Neural cell (in vitro differentiated cells): ENCODE data around the gene HAP1. TPM values are rescaled to one million over a fixed set of nuclear protein-coding genes. Genes with fewer than 3 reads are reported as not detected.

ENCODE experiments used
- H2AFZ ChIP-seq: fragments of 200-600, 300-800 bp; sonication (generic), shearing (Covaris generic); 2 replicates; pipeline ENCODE4 v1.6.0; 2014; ENCODE audit warnings: low read depth, mild to moderate bottlenecking, antibody characterized with exemption, low read length, moderate library complexity
- H3F3A ChIP-seq: fragments of 200-600 bp; shearing (Covaris generic); 2 replicates; pipeline ENCODE4 v1.6.1; 2016; ENCODE audit warnings: mild to moderate bottlenecking, moderate library complexity, mixed read lengths, antibody characterized with exemption, low read length; ENCODE audit not compliant: insufficient read depth, poor library complexity, severe bottlenecking
- H3K27ac ChIP-seq: fragments of 200-600, 300-800 bp; sonication (generic), shearing (Covaris generic); 2 replicates; pipeline ENCODE4 v1.5.1; 2014; ENCODE audit warnings: mild to moderate bottlenecking, low read length, moderate library complexity
- H3K27me3 ChIP-seq: fragments of 300-800, 200-600 bp; sonication (generic), shearing (Covaris generic); 2 replicates; pipeline ENCODE4 v1.6.0; 2014; ENCODE audit warnings: mild to moderate bottlenecking, low read depth, low read length, moderate library complexity; ENCODE audit not compliant: insufficient read depth
- H3K36me3 ChIP-seq: fragments of 300-800, 200-600 bp; sonication (generic), shearing (Covaris generic); 2 replicates; pipeline ENCODE4 v1.5.1; 2014; ENCODE audit warnings: mild to moderate bottlenecking, antibody characterized with exemption, low read length, moderate library complexity; ENCODE audit not compliant: insufficient read depth
- H3K4me2 ChIP-seq: fragments of 300-800, 200-600 bp; sonication (generic), shearing (Covaris generic); 2 replicates; pipeline ENCODE4 v1.6.0; 2014; ENCODE audit warnings: mild to moderate bottlenecking, low read length
- H3K4me3 ChIP-seq: fragments of 300-800, 200-600 bp; sonication (generic), shearing (Covaris generic); 2 replicates; pipeline ENCODE4 v1.5.1; 2014; ENCODE audit warnings: mild to moderate bottlenecking, low read length, moderate library complexity
- H3K79me2 ChIP-seq: fragments of 200-600 bp; shearing (Covaris generic); replicated peaks from 2 replicates; pipeline ENCODE4 v1.6.0; 2014; ENCODE audit warnings: mild to moderate bottlenecking, low read length, moderate library complexity; ENCODE audit not compliant: insufficient read depth
- H3K9ac ChIP-seq: fragments of 300-800, 200-600 bp; sonication (generic), shearing (Covaris generic); 2 replicates; pipeline ENCODE4 v1.6.1; 2016; ENCODE audit warnings: mild to moderate bottlenecking, low read length, mixed read lengths
- H3K9me2 ChIP-seq: fragments of 200-600 bp; shearing (Covaris generic); 2 replicates; pipeline ENCODE4 v1.6.1; 2016; ENCODE audit warnings: mild to moderate bottlenecking, low read length, mixed read lengths; ENCODE audit not compliant: insufficient read depth
- H3K9me3 ChIP-seq: fragments of 200-600, 300-800 bp; sonication (generic), shearing (Covaris generic); 2 replicates; pipeline ENCODE4 v1.6.1; 2016; ENCODE audit warnings: mild to moderate bottlenecking, mixed run types, low read length, moderate library complexity, mixed read lengths
- H4K20me1 ChIP-seq: fragments of 200-600 bp; shearing (Covaris generic); 2 replicates; pipeline ENCODE4 v1.6.1; 2016; ENCODE audit warnings: mild to moderate bottlenecking, mixed run types; ENCODE audit not compliant: insufficient read depth
- CTCF ChIP-seq: fragments of 450-650 bp; IDR thresholded peaks from 2 replicates; pipeline ENCODE4 v1.5.1; 2014; ENCODE audit warnings: antibody characterized with exemption, mild to moderate bottlenecking, moderate library complexity; ENCODE audit not compliant: poor library complexity, severe bottlenecking
- EP300 ChIP-seq: fragments of 450-650 bp; conservative IDR thresholded peaks from 2 replicates; pipeline ENCODE4 v1.6.1; 2014; ENCODE audit warnings: antibody characterized with exemption, mild to moderate bottlenecking, moderate library complexity; ENCODE audit not compliant: poor library complexity, severe bottlenecking
- EZH2 ChIP-seq: fragments of 200-600, 300-800 bp; shearing (Covaris generic), sonication (generic); IDR thresholded peaks from 2 replicates; pipeline ENCODE4 v1.6.1; 2014; ENCODE audit warnings: antibody characterized with exemption, low read length, borderline replicate concordance, mild to moderate bottlenecking; ENCODE audit not compliant: insufficient read depth, poor library complexity, severe bottlenecking
- MXI1 ChIP-seq: fragments of 450-650 bp; conservative IDR thresholded peaks from 2 replicates; pipeline ENCODE4 v1.6.1; 2014; ENCODE audit warnings: antibody characterized with exemption, mild to moderate bottlenecking; ENCODE audit not compliant: poor library complexity, severe bottlenecking
- POLR2AphosphoS5 ChIP-seq: IDR thresholded peaks from 2 replicates; pipeline ENCODE4 v1.6.1; 2012
- RAD21 ChIP-seq: fragments of 450-650 bp; conservative IDR thresholded peaks from 2 replicates; pipeline ENCODE4 v1.6.1; 2014; ENCODE audit warnings: antibody characterized with exemption, mild to moderate bottlenecking, moderate library complexity
- REST ChIP-seq: IDR thresholded peaks from 2 replicates; pipeline ENCODE4 v1.6.1; 2012; ENCODE audit warnings: borderline replicate concordance
- SMC3 ChIP-seq: fragments of 450-650 bp; conservative IDR thresholded peaks from 2 replicates; pipeline ENCODE4 v1.6.1; 2014; ENCODE audit warnings: antibody characterized with exemption, mild to moderate bottlenecking, moderate library complexity; ENCODE audit not compliant: poor library complexity
- TAF1 ChIP-seq: IDR thresholded peaks from 2 replicates; pipeline ENCODE4 v1.6.1; 2012; ENCODE audit warnings: low read depth
- polyA plus RNA-seq: library from polyadenylated mRNA; depleted of rRNA; stranded (reverse); fragments of >200 nt; gene quantifications from 2 replicates; pipeline ENCODE4 v1.2.3, GENCODE V29; 2014

HAP1 gene
- polyA plus RNA-seq, 1 donor from 2014 or later, result 0.79 TPM

DNA sequence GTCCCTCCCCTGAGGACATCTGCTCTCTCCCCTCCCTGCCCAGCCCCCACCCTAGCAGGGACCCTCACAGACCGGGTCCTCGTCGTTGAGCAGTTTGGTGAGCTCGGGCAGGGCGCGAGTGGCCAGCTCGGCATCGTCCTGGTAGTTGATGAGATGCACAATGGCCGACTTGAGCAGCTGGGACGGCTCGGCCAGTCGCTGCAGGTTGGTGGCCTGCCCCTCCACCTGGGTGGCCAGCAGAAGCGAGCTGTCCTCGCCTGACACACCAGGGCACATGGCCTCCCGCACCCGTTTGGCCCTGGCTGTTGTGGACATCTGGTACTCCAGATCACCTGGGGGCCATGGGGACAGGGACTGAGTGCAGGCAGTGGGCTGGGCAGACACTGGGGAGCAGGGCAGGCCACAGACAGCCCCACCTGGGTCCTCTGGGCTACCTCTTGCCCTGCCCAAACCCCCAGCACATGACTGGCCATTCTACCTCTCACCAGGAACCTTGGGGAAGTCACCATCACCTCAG lies 35.0 kb upstream of the HAP1 start:
- H3K4me2 ChIP-seq, result no peak overlapping the region
- TF ChIP-seq CTCF (no peak), EZH2 (no peak), TAF1 (no peak), EP300 (no peak), SMC3 (no peak), RAD21 (no peak), POLR2AphosphoS5 (no peak), REST (no peak), MXI1 (no peak)
- H3K79me2 ChIP-seq, result peaks cover 7% of the 10 kb centered on the region
- H3K9ac ChIP-seq, result no peak overlapping the region
- H3K4me3 ChIP-seq, result no peak overlapping the region
- no peaks in the 10 kb centered on the region for H3K9me2 ChIP-seq
- no peak overlapping the region for H2AFZ ChIP-seq
- H3F3A ChIP-seq, result no peaks in the 10 kb centered on the region
- no peaks in the 10 kb centered on the region for H3K9me3 ChIP-seq
- no peaks in the 10 kb centered on the region for H3K27me3 ChIP-seq
- H3K27ac ChIP-seq, result no peak overlapping the region
- no peaks in the 10 kb centered on the region for H3K36me3 ChIP-seq
- peaks cover 22% of the 10 kb centered on the region for H4K20me1 ChIP-seq

DNA sequence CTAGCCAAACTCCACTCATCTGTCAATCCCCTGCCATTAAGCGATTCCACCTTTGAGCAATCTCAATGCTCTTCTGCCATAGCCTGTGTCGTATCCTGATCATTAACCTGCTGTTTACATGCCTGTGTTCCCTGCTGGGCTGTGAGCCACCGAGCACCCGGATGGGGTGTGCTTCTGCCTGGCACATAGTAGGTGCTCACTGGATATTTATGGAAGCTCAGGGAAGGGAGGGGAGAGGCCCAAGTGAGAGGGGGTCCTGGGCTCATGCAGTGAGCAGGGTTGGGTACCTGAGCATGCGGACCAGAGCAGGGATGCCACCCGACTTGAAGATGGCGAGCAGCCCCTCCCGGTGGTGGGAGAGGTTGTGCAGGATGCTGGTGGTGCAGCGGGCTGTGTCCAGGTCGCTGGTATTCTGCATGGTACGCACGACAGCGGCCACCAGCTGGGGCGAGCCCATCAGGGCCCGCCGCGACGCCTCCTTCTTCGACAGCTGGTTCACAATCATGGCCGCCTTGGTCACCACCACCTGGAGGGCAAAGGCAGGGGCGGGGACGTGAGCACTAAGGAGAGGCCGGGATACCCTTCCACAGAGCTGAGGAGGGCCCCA lies 34.3 kb upstream of the HAP1 start:
- H3K36me3 ChIP-seq, result no peaks in the 10 kb centered on the region
- H3F3A ChIP-seq, result no peaks in the 10 kb centered on the region
- H3K27me3 ChIP-seq, result no peaks in the 10 kb centered on the region
- H3K9me2 ChIP-seq, result no peaks in the 10 kb centered on the region
- no peak overlapping the region for H3K4me3 ChIP-seq
- H3K9ac ChIP-seq, result no peak overlapping the region
- no peaks in the 10 kb centered on the region for H3K9me3 ChIP-seq
- TF ChIP-seq RAD21, result no peak
- TF ChIP-seq POLR2AphosphoS5, result no peak
- TF ChIP-seq SMC3, result no peak
- TF ChIP-seq MXI1, result no peak
- TF ChIP-seq REST, result no peak
- no peak for TF ChIP-seq EP300
- TF ChIP-seq CTCF, result no peak
- no peak overlapping the region for H2AFZ ChIP-seq
- H4K20me1 ChIP-seq, result peaks cover 22% of the 10 kb centered on the region
- H3K27ac ChIP-seq, result no peak overlapping the region
- H3K4me2 ChIP-seq, result no peak overlapping the region
- peaks cover 6% of the 10 kb centered on the region for H3K79me2 ChIP-seq
